Measurements from ENCODE around the gene AIPL1. TPM values are rescaled to one million over a fixed set of nuclear protein-coding genes. Genes with fewer than 3 reads are reported as not detected.
A peak's percentile ranks its signal among the peaks of the same experiment; 100 is the strongest.

Gene AIPL1
- total RNA-seq, 2 donors from 2014 or later = not detected

DNA sequence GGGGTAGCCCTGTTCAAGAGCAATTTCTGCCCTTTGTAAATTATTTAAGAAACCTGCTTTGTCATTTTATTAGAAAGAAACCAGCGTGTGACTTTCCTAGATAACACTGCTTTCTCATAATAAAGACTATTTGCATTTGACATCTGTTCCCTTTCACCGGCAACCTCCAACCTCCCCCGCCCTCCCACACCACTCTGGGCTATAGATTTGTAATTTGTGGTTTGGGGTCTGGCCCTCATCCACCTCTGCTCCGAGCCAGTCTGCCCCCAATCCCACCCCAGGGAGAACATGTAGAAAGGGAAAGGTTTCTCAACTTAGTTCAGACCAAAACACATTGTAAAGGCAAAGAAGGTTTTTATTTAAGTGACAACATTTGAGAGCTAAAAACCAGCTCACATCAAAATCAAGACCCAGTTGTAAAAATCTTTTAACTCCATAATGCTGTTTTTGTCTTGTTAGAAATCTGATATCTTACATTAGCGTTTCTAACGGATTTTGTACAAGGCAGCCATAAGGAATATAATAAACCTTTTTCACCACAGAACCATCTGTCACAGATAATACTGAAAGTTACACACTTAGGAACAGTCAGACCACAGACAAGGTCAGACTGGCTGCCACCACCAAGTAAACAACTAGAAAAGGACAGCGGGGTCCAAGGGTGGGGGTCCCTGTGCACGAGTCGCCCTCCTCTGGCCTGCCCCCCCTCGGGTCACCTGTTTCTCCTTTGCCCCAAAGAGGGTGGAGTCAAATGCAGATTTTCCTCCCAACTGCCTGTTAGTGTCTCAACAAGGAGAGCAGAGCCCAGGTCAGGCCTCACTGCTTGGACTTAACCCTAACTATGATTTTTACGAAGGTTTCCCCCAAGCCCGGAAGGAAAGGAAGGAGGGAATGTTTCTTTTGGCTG lies 16.3 kb upstream of the AIPL1 start:
- Mint-ChIP-seq H3K36me3 (no peaks in the 10 kb centered on the region), H3K27ac (no peak overlapping the region)

DNA sequence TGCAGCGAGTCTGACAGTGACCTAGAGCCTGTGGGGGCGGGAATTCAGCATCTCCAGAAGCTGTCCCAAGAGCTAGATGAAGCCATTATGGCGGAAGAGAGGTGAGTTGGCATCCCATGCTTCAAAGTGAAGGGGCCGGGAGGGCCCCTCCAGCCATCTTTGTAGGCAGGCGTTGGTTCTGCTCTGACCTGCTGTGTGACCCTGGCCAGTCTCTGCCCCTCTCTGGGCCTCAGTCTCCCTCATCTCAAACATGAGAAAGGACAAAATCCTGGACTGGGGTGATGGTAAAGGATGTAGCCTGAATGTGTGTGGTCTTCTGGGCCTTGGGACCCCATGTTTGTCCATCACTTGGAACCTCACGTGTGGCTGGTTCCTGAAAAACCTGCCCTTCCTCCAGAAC lies 14.4 kb upstream of the AIPL1 start:
- ATAC-seq (no peak), DNase-seq (ENCODE audit: low spot score) (no peak)
- Mint-ChIP-seq H3K4me1 (ENCODE audit: low read depth in 2 of 2) (peaks cover 6 to 14% of the 10 kb centered on the region in 2 donors), H3K9me3 (no peaks in the 10 kb centered on the region), H3K4me3 (no peak overlapping the region), H3K27ac (no peak overlapping the region), H3K36me3 (no peaks in the 10 kb centered on the region), H3K27me3 (peaks cover 0 to 2% of the 10 kb centered on the region in 2 donors)

More for the DNA sequence above, 16.3 kb upstream of the AIPL1 start:
- Mint-ChIP-seq H3K27me3 (no peaks in the 10 kb centered on the region), H3K9me3 (no peaks in the 10 kb centered on the region), H3K4me3 (no peak overlapping the region), H3K4me1 (ENCODE audit: low read depth in 2 of 2) (peaks cover 3 to 14% of the 10 kb centered on the region in 2 donors)
- ATAC-seq = no peak
- no peak for DNase-seq (ENCODE audit: low spot score)

DNA sequence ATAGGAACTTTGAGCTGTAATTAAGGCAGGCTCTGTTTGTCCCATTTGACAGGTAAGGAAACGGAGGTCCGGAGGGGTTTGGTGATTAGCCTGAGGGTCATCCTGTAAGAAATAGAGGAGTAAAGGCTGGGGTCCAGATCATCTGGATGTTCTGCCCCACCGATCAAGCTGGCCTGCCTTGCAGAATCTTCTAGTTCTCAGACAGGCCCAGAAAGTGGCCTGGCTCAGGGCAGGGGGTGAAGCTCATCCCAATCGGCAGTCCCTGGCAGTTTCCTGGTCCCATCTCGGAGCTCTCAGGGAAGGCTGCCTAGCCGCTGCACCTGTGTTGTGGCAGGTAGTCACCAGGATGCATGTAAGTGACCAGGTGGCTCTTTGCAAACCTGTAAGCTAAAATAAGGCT lies 13.6 kb upstream of the AIPL1 start:
- DNase-seq (ENCODE audit: low spot score) (peak; percentile 55), ATAC-seq (no peak)
- Mint-ChIP-seq H3K36me3 (no peaks in the 10 kb centered on the region), H3K27ac (no peak overlapping the region), H3K9me3 (no peaks in the 10 kb centered on the region), H3K4me1 (ENCODE audit: low read depth in 2 of 2) (peaks cover 12 to 17% of the 10 kb centered on the region in 2 donors), H3K4me3 (no peak overlapping the region), H3K27me3 (peaks cover 0 to 2% of the 10 kb centered on the region in 2 donors)

DNA sequence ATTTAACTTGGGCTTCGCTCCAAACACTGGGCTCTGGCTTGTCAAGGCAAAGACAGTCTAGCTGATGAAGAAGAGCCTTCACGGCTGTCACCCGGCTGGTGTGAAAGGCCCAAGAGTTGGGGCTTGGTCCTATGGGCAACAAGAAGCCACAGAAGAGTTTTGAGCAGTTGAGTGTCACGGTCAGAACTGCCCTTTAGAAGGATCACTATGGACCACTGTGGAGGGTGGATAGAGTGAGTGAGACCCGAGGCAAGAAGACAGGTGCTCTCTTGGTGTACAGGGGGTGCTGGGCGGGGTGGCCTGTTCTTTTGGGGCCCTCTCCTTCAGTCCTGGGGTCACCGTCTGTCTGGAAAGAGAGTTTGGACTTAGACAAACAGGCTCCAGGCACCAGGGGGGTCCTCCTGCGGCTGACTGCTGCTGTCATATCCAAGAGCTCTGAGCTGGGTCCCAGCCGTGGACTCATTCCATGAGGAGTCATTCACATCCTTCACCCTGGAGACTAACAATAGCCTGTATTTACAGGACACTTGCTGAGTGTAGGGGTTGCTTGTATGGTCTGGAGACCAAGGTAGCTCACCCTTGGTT lies 11.7 kb upstream of the AIPL1 start:
- Mint-ChIP-seq H3K27ac (no peak overlapping the region), H3K27me3 (peaks cover 0 to 2% of the 10 kb centered on the region in 2 donors), H3K36me3 (no peaks in the 10 kb centered on the region), H3K4me1 (ENCODE audit: low read depth in 2 of 2) (peaks cover 16 to 19% of the 10 kb centered on the region in 2 donors), H3K4me3 (no peak overlapping the region), H3K9me3 (no peaks in the 10 kb centered on the region)
- ATAC-seq (no peak), DNase-seq (ENCODE audit: low spot score) (peak; percentile 37)

DNA sequence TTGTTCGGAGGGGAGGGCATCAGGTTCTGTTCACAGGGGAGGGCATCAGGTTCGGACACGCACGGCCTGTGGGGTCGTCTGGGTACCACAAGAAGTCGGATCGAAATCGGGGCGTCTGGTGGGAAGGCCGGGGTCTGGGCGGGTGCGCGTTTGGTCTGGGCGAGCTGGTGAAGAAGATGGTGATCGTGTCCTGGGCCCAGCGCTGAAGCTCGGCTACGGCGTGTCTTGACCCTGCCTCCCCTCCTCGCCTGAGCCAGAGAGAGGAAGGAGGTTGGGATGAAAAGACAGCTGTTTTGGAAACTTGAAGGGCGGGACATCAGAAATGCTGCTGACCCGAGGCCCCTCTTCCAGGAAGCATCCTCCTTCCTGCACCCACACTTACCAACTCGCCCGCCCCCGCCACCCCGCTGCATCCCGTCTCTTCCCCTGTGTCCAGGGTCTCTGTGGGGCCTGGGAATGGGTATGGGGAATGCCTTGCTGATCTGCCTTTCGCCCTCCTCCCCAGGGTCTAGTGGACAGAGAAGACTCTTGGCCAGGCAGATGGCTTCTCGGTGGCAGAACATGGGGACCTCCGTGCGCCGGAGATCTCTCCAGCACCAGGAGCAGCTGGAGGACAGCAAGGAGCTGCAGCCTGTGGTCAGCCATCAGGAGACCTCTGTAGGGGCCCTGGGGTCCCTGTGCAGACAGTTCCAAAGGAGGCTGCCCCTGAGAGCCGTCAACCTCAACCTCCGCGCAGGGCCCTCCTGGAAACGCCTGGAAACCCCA lies 9.8 kb upstream of the AIPL1 start:
- Mint-ChIP-seq H3K4me1 (ENCODE audit: low read depth in 2 of 2) (peaks cover 12 to 13% of the 10 kb centered on the region in 2 donors), H3K9me3 (no peaks in the 10 kb centered on the region), H3K4me3 (peak overlapping the region; percentile 92), H3K27me3 (peaks cover 3 to 8% of the 10 kb centered on the region in 2 donors), H3K36me3 (no peaks in the 10 kb centered on the region), H3K27ac (peak overlapping the region; percentile 48 to 88)
- DNase-seq (ENCODE audit: low spot score) (peak; percentile 57), ATAC-seq (no peak)

DNA sequence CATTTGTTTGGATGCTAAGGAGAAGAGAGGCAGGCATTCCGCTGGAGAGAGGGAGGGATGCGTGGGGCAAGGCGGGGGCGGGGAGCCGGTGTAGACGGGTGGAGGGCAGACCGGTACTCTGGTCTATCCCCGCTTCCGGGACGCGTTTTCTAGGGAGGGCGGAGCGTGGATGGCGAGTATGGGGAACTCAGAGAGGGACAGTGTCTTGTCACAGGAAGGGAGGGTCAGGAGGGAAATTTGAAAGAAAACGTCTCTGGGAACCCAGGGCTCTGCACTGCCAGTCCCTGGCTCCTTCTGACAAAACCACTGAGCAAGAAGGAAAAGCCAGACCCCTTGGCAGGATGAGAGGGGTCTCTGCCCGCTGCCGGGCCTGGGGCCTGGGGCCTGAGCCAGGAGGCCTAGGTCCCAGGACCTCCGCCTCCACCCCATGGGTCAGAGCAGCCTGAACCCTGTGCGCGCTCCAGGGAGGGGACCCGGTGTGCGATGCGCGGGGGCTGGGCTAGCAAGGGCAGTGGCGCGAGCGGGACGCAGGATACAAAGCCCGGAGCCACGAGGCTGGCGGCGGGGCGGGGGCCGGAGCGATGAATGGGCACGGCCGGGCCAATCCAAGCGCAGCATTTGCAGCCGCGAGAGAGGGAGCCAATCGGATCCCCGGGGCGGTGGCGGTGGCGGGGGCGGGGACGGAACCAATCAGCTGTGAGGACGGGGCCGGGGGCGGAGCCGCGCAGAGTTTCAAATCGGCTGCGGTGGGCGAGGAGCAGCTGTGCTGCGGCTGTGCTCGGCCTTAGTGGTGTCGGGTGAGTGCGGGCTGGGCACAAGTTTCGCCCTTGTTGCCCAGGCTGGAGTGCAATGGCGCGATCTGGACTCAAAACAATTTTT lies 9.0 kb upstream of the AIPL1 start, which contains the start of gene PIMREG:
TSS of gene PIMREG (plus strand) at position 764 of the 879 bp plus-strand sequence. CDS start 656 bp downstream, outside the sequence.
- no peaks in the 10 kb centered on the region for H3K36me3 Mint-ChIP-seq
- DNase-seq (ENCODE audit: low spot score) = peak; percentile 95
- peaks cover 11 to 16% of the 10 kb centered on the region in 2 donors for H3K27me3 Mint-ChIP-seq
- peaks cover 12 to 13% of the 10 kb centered on the region in 2 donors for H3K4me1 Mint-ChIP-seq (ENCODE audit: low read depth in 2 of 2)
- peak within 1 kb of the TSS; percentile 48 to 88 for H3K27ac Mint-ChIP-seq
- H3K4me3 Mint-ChIP-seq = peak within 1 kb of the TSS; percentile 92
- ATAC-seq = peak; percentile 96 to 97
- H3K9me3 Mint-ChIP-seq = no peaks in the 10 kb centered on the region

DNA sequence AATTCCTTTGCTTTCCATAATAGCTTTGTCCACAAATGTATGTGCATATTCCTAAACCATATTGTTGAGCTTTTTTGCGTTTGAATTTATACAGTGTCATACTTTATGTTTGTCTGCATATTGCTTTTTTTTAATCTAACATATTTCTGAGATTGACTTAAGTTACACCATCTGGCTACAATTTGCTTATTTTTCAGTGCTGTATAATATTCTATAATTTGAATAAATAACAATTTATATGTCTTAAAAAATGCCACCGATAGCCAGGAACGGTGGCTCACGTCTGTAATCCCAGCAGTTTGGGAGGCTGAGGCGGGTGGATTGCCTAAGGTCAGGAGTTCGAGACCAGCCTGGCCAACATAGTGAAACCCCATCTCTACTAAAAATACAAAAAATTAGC lies 7.9 kb upstream of the AIPL1 start:
- no peak for DNase-seq (ENCODE audit: low spot score)
- peaks cover 12 to 13% of the 10 kb centered on the region in 2 donors for H3K4me1 Mint-ChIP-seq (ENCODE audit: low read depth in 2 of 2)
- peak overlapping the region in 1 of 2 donors; percentile 48 for H3K27ac Mint-ChIP-seq
- ATAC-seq = no peak
- peak overlapping the region; percentile 92 for H3K4me3 Mint-ChIP-seq
- peaks cover 14 to 18% of the 10 kb centered on the region in 2 donors for H3K27me3 Mint-ChIP-seq
- no peaks in the 10 kb centered on the region for H3K36me3 Mint-ChIP-seq
- H3K9me3 Mint-ChIP-seq = no peaks in the 10 kb centered on the region

DNA sequence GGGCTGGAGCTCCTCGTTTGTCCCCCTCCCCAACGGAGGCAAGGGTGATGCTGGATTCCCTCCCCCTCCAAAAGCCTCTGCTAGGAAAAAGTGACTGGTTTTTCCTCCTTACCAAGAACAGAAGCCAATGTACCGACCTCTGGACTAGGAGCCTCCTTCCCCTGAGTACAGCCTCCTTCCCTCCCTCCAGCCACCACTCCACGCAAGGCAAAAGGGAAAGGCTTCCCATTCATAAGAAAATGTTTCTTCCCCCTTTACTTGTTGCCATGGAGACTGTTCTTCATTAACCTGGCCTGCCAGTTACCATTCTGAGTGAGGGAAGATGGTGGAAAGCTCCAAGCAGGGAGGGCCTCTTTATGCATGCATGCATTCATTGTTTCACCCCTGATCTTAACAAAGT lies 5.0 kb upstream of the AIPL1 start:
- no peaks in the 10 kb centered on the region for H3K9me3 Mint-ChIP-seq
- ATAC-seq (no peak), DNase-seq (ENCODE audit: low spot score) (no peak)
- H3K36me3 Mint-ChIP-seq = no peaks in the 10 kb centered on the region
- H3K4me3 Mint-ChIP-seq = no peak overlapping the region
- H3K4me1 Mint-ChIP-seq (ENCODE audit: low read depth in 2 of 2) = peaks cover 13 to 15% of the 10 kb centered on the region in 2 donors
- H3K27me3 Mint-ChIP-seq = peaks cover 26 to 34% of the 10 kb centered on the region in 2 donors
- H3K27ac Mint-ChIP-seq = no peak overlapping the region

DNA sequence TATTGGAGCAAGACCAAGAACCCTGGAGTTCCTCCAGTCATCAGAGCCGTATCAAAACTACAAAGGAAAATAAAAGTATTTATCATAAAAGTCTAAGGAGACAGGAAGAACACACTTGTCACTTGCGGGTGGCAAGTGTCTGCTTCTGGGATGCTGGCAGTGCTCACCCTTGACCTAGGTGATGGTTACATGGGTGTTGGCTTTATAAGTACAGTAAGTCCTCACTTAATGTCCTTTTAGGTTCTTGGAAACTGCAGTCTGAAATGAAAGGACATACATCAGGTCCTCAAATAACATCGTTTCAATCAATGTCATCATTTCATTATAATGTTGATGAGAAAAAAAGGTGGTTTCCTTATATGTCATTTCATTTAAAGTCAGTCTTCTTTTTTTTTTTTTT lies 3.0 kb upstream of the AIPL1 start:
- DNase-seq (ENCODE audit: low spot score) (no peak), ATAC-seq (no peak)
- Mint-ChIP-seq H3K27me3 (peaks cover 26 to 34% of the 10 kb centered on the region in 2 donors), H3K27ac (no peak overlapping the region), H3K4me3 (no peak overlapping the region), H3K9me3 (no peaks in the 10 kb centered on the region), H3K36me3 (no peaks in the 10 kb centered on the region), H3K4me1 (ENCODE audit: low read depth in 2 of 2) (peaks cover 0 to 3% of the 10 kb centered on the region in 2 donors)

DNA sequence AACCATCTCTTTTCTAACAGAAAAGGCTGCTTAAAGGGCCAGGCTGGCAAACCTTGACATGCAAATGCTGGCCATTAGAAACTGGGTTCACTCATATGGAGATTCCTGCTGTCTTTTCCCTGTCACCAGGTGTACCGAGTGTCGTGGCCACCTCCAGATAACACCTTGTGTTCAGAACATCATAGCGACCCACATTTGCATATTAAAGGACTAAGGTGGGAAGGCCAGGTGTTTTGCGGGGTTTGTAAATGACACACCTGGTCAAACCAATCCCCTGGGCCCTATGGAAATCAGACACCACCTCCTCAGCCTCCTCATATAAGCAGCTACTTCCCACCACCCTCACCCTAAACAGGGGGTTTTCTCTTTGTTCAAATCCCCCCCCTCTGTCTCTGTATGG lies 2.5 kb upstream of the AIPL1 start:
- ATAC-seq (no peak), DNase-seq (ENCODE audit: low spot score) (no peak)
- Mint-ChIP-seq H3K9me3 (no peaks in the 10 kb centered on the region), H3K4me1 (ENCODE audit: low read depth in 2 of 2) (peaks cover 0 to 3% of the 10 kb centered on the region in 2 donors), H3K4me3 (no peak overlapping the region), H3K27me3 (peaks cover 26 to 34% of the 10 kb centered on the region in 2 donors), H3K27ac (no peak overlapping the region), H3K36me3 (no peaks in the 10 kb centered on the region)

DNA sequence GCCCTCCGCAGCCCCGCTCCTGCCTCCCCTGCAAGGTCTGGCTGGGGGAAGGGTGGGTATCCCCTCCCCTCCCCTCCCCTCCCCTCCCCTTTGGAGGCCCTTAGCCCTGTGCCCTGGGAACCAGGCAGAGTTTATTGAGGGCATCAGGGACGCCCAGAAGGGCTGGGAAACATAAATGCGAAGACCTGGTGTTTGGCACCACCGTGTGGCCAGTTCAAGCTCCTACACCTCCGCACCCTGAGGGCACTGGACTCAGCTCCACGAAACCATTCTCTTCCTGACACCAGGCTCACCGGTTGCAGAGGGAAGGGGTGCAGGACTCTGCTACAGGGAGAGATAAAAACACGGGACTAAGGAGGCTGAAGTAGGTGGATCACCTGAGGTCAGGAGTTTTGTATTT lies 1.0 kb upstream of the AIPL1 start:
- peaks cover 0 to 3% of the 10 kb centered on the region in 2 donors for H3K4me1 Mint-ChIP-seq (ENCODE audit: low read depth in 2 of 2)
- H3K27me3 Mint-ChIP-seq = peaks cover 23 to 34% of the 10 kb centered on the region in 2 donors
- ATAC-seq (peak; percentile 81 to 86), DNase-seq (ENCODE audit: low spot score) (peak; percentile 70)
- H3K9me3 Mint-ChIP-seq = no peaks in the 10 kb centered on the region
- H3K27ac Mint-ChIP-seq = no peak overlapping the region
- H3K36me3 Mint-ChIP-seq = peaks cover 2% of the 10 kb centered on the region
- H3K4me3 Mint-ChIP-seq = no peak overlapping the region

DNA sequence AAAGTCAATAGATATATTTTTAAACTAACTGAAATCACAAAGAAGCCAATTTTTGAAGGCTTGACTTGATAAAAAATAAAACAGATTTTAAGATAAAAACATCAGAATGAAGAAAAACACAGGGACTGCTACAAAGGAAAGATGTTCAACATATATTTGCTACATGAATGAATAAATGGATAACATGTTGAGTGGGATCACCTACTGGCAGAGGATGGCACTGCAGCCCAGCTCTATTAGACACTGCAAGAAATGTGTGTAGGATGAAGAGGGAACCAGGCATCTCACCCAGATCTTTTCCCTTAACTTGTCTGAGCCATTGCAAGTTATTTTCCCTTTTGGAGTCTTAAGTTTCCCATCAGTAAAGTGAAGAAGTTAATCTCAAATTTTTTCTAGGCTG lies 4.2 kb downstream of the AIPL1 start:
- H3K4me1 Mint-ChIP-seq (ENCODE audit: low read depth in 2 of 2) = peaks cover 10 to 13% of the 10 kb centered on the region in 2 donors
- no peak for DNase-seq (ENCODE audit: low spot score)
- peaks cover 4% of the 10 kb centered on the region for H3K9me3 Mint-ChIP-seq
- ATAC-seq = no peak
- H3K27ac Mint-ChIP-seq = no peak overlapping the region
- peaks cover 11 to 14% of the 10 kb centered on the region in 2 donors for H3K27me3 Mint-ChIP-seq
- H3K4me3 Mint-ChIP-seq = no peak overlapping the region
- peaks cover 13% of the 10 kb centered on the region for H3K36me3 Mint-ChIP-seq

DNA sequence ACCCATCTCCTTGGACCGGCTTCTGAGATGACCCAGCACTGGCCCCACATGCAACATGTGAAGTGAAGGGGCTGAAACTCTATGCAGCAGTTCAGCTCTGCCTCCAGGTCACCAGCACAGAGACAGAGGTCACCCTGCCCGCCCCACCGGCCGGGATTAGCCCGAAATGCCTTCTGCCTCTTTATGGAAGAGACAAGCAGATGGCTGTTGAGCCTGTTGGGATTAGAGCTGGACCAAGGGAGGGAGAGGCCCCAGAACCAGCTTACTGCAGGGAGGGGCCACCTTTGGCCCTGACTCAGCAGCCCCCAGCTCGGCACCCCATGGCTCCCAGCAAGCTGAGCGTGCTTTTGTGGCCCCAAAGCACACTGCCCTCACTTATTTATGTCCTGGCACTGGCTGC lies 5.7 kb downstream of the AIPL1 start:
- peaks cover 4% of the 10 kb centered on the region for H3K9me3 Mint-ChIP-seq
- H3K4me3 Mint-ChIP-seq = no peak overlapping the region
- H3K27me3 Mint-ChIP-seq = peaks cover 11 to 13% of the 10 kb centered on the region in 2 donors
- peaks cover 13% of the 10 kb centered on the region for H3K36me3 Mint-ChIP-seq
- H3K4me1 Mint-ChIP-seq (ENCODE audit: low read depth in 2 of 2) = peaks cover 10 to 13% of the 10 kb centered on the region in 2 donors
- DNase-seq (ENCODE audit: low spot score) = no peak
- H3K27ac Mint-ChIP-seq = no peak overlapping the region
- ATAC-seq = no peak
